Panc1 (cell line): ENCODE data around the gene PPM1N. TPM values are rescaled to one million over a fixed set of nuclear protein-coding genes. Genes with fewer than 3 reads are reported as not detected.

Experiments used
- ATAC-seq: fragments of 200-7000 bp; cut with Tn5 transposase; 2 replicates; pipeline ENCODE4 v1.9.1; 2020; ENCODE audit warnings: mild to moderate bottlenecking, moderate library complexity
- BruUV-seq: library from RNA; stranded (reverse); fragments of 400-500 nt; replicated peaks from 2 replicates; lab custom pipeline; 2021; lab: Mats Ljungman, UMichigan
- CTCF ChIA-PET: fragments of 300-600 bp; sonication (Branson Sonifier 250); formaldehyde crosslinking; loops from one replicate; lab custom pipeline; 2022; ENCODE audit warnings: antibody characterized with exemption; lab: Charles Lee
- POLR2A ChIA-PET: fragments of 300-600 bp; sonication (Branson Sonifier 250); formaldehyde crosslinking; loops from one replicate; lab custom pipeline; 2022; ENCODE audit warnings: antibody characterized with exemption; lab: Charles Lee
- DNase-seq: peaks from one replicate; pipeline ENCODE4 v3.0.0-alpha.2; 2010; ENCODE audit warnings: low read depth, low spot score
- H3K27ac ChIP-seq: 2 replicates; pipeline ENCODE4 v1.5.1; 2011; ENCODE audit warnings: mild to moderate bottlenecking, low read length, inconsistent platforms
- H3K27me3 ChIP-seq: fragments of 200-500 bp; sonication (Bioruptor generic); 2 replicates; pipeline ENCODE4 v1.6.0; 2014; ENCODE audit warnings: low read length, inconsistent platforms; ENCODE audit not compliant: control insufficient read depth, insufficient read depth
- H3K36me3 ChIP-seq: fragments of 200-500 bp; sonication (Bioruptor generic); 2 replicates; pipeline ENCODE4 v1.5.1; 2014; ENCODE audit warnings: inconsistent platforms, mild to moderate bottlenecking, low read length, moderate library complexity; ENCODE audit not compliant: control insufficient read depth, insufficient read depth
- H3K4me1 ChIP-seq: 2 replicates; pipeline ENCODE4 v1.5.1; 2011; ENCODE audit warnings: inconsistent platforms, mild to moderate bottlenecking, low read length, moderate library complexity; ENCODE audit not compliant: control insufficient read depth, insufficient read depth
- H3K4me3 ChIP-seq, 2 experiments: 2 replicates each; pipeline ENCODE4 v1.5.1; 2011 to 2012; ENCODE audit warnings: low read depth in 2 of 2, low read length in 2 of 2, mild to moderate bottlenecking in 2 of 2, inconsistent platforms in 1 of 2, moderate library complexity in 1 of 2
- H3K9me3 ChIP-seq: fragments of 200-500 bp; sonication (Bioruptor generic); 2 replicates; pipeline ENCODE4 v1.5.1; 2014; ENCODE audit warnings: low read depth, mild to moderate bottlenecking, inconsistent platforms, low read length, moderate library complexity; ENCODE audit not compliant: control insufficient read depth, insufficient read depth
- POLR2AphosphoS5 ChIP-seq: IDR thresholded peaks from 2 replicates; pipeline ENCODE4 v1.6.1; 2012; ENCODE audit warnings: mild to moderate bottlenecking, low read depth, low read length, moderate library complexity
- REST ChIP-seq, 2 experiments: IDR thresholded peaks; 2 replicates each; pipeline ENCODE4 v1.6.1; 2011 to 2012; ENCODE audit warnings: low read depth in 2 of 2, control low read depth in 1 of 2, low read length in 1 of 2, mild to moderate bottlenecking in 1 of 2, moderate library complexity in 1 of 2; ENCODE audit not compliant: insufficient read depth in 1 of 2
- SIN3A ChIP-seq: IDR thresholded peaks from 2 replicates; pipeline ENCODE4 v1.6.1; 2012; ENCODE audit warnings: low read depth, mild to moderate bottlenecking, low read length, moderate library complexity, borderline replicate concordance; ENCODE audit not compliant: insufficient read depth
- TCF7L2 ChIP-seq: IDR thresholded peaks from 2 replicates; pipeline ENCODE4 v1.6.1; 2011; ENCODE audit warnings: mild to moderate bottlenecking, low read depth, low read length, inconsistent platforms
- in situ Hi-C: cut with HindIII; loops from 2 replicates; pipeline ENCODE4 v1.10.0; 2016; ENCODE audit warnings: low sequenced_read_pairs, low pct_unique_long_range_greater_than_20kb
- intact Hi-C: fragments of 100-400 bp; cut with micrococcal nuclease; formaldehyde crosslinking; loops from one replicate; pipeline ENCODE4 v1.10.0; 2022; ENCODE audit not compliant: unreplicated experiment
- total RNA-seq: library from RNA; stranded (reverse); gene quantifications from one replicate; pipeline ENCODE4 v1.2.1, GENCODE V29; 2021; ENCODE audit not compliant: unreplicated experiment
- TF ChIP-seq, protein P1 (sequence below): fragments of 450-650 bp; IDR thresholded peaks from 2 replicates; pipeline ENCODE4 v1.5.1; 2017; ENCODE audit warnings: mild to moderate bottlenecking

The PPM1N gene
- total RNA-seq, 1 experiment from 2014 or later, result 3.3 TPM

DNA sequence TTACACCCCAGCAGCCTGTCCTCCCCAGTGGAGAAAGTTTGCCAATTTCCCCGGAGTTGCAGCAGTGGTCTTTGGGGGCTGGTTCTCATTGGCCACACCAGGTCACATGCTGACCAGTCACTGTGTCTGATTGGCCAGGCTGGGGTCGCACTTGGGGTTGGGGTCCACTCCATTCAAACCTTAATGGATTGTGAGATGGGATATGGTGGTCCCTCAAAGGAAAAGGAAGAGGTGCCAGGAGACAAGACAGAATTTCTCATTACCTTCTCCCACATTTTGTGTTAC lies 3.4 kb downstream of the PPM1N start:
- H3K9me3 ChIP-seq, result no peaks in the 10 kb centered on the region
- no peak overlapping the region for H3K4me3 ChIP-seq
- no peak for ATAC-seq
- no peaks in the 10 kb centered on the region for H3K36me3 ChIP-seq
- TF ChIP-seq SIN3A (no peak), TCF7L2 (no peak), POLR2AphosphoS5 (no peak), REST (IDR thresholded peaks at IDR 0.05; ENCODE audit: insufficient read depth in 1 of 2, low read depth in 2 of 2, low read length in 1 of 2) (no peak)
- TF ChIP-seq, protein P1, sequence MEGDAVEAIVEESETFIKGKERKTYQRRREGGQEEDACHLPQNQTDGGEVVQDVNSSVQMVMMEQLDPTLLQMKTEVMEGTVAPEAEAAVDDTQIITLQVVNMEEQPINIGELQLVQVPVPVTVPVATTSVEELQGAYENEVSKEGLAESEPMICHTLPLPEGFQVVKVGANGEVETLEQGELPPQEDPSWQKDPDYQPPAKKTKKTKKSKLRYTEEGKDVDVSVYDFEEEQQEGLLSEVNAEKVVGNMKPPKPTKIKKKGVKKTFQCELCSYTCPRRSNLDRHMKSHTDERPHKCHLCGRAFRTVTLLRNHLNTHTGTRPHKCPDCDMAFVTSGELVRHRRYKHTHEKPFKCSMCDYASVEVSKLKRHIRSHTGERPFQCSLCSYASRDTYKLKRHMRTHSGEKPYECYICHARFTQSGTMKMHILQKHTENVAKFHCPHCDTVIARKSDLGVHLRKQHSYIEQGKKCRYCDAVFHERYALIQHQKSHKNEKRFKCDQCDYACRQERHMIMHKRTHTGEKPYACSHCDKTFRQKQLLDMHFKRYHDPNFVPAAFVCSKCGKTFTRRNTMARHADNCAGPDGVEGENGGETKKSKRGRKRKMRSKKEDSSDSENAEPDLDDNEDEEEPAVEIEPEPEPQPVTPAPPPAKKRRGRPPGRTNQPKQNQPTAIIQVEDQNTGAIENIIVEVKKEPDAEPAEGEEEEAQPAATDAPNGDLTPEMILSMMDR, result no peak
- no peaks in the 10 kb centered on the region for H3K27me3 ChIP-seq
- in situ Hi-C loops (no loop called here), intact Hi-C loops (no loop called here)
- no peak overlapping the region for H3K27ac ChIP-seq
- no peak for DNase-seq
- BruUV-seq, result no TSS peak
- CTCF ChIA-PET, result no interaction called here
- H3K4me1 ChIP-seq, result no peaks in the 10 kb centered on the region
- POLR2A ChIA-PET, result no interaction called here

GRCh38 chr19:45502111-45502510 lies 3.9 kb downstream of the PPM1N start:
- intact Hi-C loops, result no loop called here
- no peaks in the 10 kb centered on the region for H3K36me3 ChIP-seq

More at GRCh38 chr19:45502111-45502510, 3.9 kb downstream of the PPM1N start:
- TF ChIP-seq REST (IDR thresholded peaks at IDR 0.05; ENCODE audit: insufficient read depth in 1 of 2, low read depth in 2 of 2, low read length in 1 of 2) (no peak), SIN3A (no peak), TCF7L2 (no peak), POLR2AphosphoS5 (no peak)
- TF ChIP-seq, protein P1, result no peak
- H3K4me1 ChIP-seq, result no peaks in the 10 kb centered on the region
- POLR2A ChIA-PET, result no interaction called here
- no peaks in the 10 kb centered on the region for H3K9me3 ChIP-seq
- DNase-seq, result no peak
- in situ Hi-C loops, result no loop called here
- no peaks in the 10 kb centered on the region for H3K27me3 ChIP-seq
- ATAC-seq, result no peak
- H3K27ac ChIP-seq, result no peak overlapping the region
- CTCF ChIA-PET, result no interaction called here
- BruUV-seq, result no TSS peak
- no peak overlapping the region for H3K4me3 ChIP-seq
